GM19452 (cell line): ENCODE data around the gene LHX1.

Experiments
- ATAC-seq: cut with Tn5 transposase; IDR thresholded peaks from one replicate; pipeline ENCODE4 v1.9.1; 2021; ENCODE audit not compliant: unreplicated experiment

LHX1 gene

DNA sequence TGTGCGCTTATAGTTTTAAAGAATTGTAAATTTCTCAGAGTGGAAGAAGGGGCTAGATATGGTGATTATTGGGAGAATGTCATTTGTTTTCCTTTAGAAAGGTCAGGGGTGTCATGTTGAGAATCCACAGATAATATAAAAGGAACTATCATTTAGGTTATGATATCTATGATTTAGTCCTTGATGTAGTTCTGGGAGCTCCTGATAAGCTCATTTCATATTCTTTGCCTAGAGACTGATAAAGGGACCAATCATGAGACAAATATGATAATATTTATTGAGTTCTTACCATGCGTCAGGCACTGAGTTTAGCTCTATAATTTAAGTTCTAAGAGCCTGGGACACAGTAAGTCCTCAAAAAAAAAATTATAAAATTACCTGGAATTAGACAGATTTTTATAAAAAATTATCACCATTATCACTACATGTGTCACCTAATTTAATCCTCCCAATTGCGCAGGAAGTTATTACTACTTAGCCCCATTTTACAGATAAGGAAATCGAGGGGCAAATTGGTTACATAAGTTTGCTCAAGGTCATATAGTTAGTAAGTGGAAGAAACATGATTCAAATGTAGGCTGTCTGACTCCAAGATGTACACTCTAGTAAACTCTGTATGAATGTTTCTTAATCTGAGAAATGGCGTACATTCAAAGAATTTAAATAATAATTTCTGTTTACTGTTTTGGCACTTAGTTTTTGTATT, 14.0 kb downstream of the LHX1 start:
- ATAC-seq: no peak

DNA sequence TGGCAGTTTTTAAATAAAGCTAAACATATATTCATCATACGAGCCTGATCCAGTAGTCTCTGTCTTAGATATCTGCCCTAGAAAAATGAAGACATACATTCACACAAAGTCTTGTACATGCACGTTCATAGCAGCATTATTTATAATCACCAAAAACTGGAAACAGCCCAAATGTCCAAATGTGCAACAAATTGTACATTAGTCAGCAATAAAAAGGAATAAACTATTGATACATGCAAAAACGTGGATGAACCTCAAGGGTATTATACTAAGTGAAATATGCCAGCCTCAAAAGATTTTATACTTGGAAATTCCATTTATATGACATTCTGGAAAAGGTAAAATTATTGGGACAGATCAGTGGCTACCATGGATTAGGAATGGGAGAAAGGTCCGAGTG, 34.2 kb downstream of the LHX1 start:
- no peak for ATAC-seq

DNA sequence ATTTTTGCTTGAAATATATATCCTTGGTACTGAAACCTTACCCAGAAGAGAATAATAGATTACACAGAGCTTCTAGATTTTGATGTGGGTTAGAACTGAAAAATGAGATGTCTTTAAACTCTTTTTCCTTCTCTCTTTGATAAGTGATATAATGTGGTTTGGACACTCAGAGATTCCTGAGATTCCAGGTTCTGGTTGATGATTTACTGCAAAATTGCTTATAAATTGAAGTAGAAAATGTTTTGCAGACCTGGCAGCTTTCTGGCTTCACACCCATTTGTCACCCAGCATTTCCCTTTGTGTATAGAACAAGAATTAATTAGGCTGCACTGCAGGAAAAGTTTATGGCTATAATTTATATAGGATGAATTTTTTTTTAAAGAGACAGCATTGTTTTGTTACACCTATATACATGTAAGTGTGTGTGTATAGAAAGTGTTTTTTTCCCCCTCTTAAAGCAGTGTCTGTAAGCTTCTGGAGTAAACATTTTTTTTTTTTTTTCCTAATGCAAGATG, 35.0 kb downstream of the LHX1 start:
- no peak for ATAC-seq

DNA sequence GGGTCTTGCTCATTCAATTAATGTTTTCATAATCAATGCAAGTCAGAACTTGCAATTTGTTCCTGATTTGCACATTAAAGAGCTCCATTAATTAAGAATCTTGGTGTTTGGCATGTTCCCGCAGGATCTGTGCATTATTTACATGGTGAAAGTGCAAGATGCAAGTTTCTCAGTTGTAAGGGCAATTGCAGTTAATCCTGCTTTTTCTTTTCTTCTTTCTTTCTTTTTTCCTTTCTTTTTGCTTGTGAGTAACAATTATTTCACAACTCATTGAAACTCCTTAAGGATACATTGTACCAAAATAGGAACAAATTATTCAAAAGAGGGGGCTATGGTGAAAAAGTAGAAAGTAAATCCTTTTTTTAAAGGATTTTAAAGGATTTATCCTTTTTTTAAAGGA, 35.6 kb downstream of the LHX1 start:
- no peak for ATAC-seq

DNA sequence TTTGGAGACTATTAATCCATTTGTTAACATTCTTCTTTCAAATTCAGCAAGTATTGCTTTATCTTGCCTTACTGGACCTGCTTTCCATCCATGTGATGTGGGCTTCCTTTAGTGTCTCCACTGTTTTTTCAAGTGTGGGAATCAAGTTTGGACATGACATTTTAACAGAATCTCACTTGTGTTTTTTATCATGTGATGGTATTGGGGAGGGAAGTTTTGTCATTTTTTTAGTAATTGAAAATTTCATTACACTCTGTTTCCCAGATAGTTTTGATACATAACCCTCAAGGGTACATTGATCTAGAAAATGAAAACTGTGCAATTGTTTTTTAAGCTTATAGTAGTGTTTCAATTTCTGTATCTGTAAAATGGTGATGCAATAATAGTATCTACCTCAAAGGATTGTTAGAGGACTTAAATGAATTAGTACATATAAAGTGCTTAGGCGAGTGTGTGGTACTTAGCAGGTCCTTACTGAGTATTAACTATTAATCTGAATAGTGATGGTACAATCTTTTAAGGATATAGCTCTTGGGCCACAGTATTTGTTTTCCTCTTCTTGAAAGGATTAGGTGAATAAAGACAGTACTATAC, 38.7 kb downstream of the LHX1 start:
- ATAC-seq: no peak

DNA sequence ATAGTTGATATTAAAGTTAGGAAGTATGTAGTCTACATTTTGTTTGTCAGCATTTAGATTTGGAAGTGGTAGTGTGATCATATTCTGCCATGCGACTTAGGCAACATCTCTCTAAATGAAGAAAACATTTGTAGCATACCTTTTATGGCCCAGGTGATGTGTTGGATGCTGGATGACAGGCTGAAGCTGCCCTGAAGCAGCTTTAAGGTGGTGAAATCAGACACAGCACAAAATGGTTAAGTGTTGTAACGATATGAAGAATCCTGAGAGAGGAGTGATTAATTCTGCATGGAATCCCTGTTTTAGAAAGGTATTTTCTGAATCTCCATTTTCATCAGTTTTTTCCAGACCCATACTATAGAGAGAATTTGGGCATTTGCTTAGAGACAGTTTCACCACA, 39.8 kb downstream of the LHX1 start:
- ATAC-seq: no peak

DNA sequence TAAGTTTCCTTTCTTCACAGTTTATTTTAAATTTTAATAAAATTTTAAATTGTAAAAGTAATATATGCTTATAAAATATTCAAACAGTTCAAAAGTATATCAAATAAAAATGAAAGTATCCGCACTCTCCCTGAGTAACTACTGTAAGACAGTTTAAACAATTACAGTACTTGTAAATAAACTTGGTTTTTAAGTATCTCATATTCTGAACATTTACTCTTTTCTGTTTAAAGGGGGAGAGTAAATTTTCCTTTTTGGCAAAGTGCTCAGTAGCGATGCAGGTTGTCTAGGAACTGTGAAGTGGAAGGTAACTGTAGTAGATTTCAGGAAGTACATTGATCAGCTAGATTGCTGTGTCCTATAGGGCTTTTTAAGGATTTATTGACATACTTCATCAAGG, 40.3 kb downstream of the LHX1 start:
- no peak for ATAC-seq

DNA sequence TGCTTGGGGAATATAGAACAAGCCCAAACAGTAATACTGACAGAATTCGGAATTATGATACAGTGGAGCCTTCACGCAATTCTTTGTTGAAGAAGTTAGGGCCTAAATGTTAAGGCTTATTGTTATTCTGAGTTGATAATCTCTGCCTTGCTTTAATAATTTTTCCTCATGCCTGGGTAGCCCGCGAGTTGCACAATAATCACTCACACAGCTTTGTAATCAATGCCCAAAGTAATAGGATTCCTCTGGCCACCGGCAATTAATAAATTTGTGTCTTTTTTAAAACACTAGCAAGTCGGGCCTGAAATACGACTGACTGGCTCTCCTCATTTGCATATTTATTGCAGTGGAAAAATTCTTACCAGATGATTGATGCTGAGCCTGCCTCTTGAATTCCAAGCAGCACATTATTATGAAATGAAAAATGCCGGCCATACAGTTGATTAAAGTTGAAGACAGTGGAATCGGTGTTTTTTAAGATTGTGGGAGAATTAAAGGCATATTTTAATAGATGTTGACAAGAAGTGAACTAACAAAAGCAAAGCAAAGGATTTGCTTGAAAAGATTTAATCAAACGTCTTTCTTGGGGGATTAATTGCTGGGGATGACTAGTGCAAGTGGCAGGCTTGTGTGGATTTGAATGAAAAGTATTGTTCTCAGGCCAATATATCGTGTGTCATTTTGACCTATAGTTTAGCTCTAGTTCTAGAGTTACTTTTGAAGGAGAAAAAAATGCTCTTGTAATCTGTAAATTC, 41.7 kb downstream of the LHX1 start:
- no peak for ATAC-seq

DNA sequence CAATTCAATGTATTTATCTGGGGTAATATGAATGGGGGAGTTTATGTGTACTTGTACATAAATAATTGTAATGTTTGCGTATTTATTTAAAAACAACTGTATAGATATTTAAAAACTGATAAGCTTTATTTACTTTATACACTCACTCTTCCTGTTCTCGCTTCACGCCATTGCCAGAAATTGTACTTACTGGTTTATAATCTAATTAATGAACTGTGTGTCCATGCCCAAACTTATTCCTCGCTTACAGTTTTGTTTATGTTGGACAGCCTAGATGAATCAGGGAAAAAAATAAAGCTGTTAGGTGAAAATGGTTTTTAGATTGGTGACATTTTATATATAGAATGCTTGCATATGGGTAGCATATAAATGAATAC, 42.3 kb downstream of the LHX1 start:
- no peak for ATAC-seq

DNA sequence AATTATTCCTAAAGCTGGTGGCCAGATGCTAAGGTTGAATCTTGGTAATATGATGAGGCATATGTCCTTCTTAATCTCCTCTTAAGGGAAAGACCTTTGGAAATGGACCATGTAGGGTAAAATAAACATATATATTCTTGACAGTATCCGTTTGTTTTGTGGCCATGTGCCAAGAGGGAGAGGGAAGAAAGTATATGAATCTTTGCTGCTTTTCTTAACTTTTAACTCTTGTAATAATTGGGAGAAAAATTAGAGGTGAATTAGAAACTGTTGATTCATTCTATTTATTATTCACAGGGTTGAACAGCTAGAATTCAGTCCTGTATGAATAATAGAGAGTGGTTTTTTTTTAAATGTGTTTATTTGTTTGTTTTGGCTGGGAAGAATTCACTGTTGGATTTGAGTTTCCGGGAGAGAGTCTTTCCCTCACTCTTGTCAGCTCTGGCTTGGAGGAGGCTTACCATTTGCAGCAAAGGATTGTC, 43.0 kb downstream of the LHX1 start:
- ATAC-seq: no peak

DNA sequence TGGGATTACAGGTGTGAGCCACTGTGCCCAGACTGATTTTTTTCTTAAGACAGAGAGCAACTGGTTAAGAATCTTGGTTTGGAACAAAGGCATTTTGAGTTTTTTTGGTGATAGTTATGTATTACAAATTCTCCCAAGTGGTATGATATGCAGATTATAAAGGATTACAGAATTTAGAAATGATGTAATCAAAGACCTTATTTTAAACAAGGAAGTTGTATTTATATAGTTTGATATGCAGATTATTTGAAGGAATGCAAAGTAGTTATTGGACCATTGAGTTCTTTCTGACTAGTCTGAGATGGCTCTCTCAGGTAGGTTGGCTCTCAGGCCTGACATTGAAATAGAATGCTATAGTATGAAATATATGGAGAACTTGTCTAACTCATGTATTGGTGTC, 46.3 kb downstream of the LHX1 start:
- no peak for ATAC-seq

DNA sequence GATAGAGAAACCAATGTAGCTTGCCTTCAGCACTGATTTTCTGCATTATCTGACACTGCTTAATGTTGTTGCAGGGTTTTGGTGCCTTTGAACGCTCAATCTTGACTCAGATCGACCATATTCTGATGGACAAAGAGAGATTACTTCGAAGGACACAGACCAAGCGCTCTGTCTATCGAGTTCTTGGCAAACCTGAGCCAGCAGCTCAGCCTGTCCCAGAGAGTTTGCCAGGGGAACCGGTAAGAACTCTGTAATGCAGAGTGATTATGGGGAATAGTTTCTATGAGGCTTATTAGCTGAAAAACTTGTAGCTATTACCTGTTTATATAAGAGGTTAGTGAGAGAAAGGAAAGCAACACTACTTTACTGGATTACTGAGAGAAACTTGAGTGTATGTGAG, 51.9 kb downstream of the LHX1 start:
- ATAC-seq: no peak

DNA sequence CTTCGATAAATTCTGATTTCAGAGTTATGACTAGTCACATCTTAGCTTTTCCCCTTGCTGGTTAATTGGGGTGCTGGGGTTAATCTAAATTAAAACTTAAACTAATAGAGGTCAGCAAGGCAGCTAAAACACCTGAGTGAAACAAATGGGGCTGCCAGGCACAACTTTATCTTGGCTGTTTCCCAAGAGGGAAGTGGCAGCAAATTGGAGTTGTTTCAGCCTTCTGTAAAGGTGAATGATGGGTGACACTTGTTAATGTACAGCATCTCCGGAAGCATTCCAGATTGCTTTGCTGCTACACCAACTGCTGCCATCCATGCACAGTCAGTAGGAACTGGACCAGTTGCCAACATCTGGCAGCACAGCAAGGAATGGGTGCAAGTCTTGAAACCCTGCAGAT, 55.4 kb downstream of the LHX1 start:
- ATAC-seq: no peak

DNA sequence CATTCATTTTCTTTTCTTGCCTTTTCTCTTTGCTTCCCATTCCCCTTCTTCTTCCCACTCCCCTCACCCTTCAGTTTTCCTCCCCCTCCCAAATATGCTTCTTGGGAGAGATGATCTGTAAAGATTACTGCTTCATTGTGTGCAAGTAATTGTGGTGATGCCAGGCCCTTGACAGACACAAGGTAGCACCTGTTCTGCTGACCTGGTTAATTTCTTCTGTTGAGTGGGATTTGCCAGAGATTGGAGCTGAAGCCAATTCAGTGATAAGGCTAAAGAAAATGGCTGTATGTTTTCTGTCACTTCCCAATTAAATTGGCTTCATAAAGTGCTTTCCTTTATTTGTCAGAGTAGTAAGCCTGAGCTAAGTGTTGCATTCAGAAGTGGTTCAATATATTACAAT, 56.0 kb downstream of the LHX1 start:
- no peak for ATAC-seq
